ENCODE measurements around the gene ISM1. TPM values are rescaled to one million over a fixed set of nuclear protein-coding genes. Genes with fewer than 3 reads are reported as not detected.

Gene ISM1
- total and polyA plus RNA-seq, 2 of the 13 experiments (the other 11 are each of a cell fraction or from before 2014, with no cell fraction given) = 0.40 to 1.4 TPM

- TF ChIP-seq, protein P1, sequence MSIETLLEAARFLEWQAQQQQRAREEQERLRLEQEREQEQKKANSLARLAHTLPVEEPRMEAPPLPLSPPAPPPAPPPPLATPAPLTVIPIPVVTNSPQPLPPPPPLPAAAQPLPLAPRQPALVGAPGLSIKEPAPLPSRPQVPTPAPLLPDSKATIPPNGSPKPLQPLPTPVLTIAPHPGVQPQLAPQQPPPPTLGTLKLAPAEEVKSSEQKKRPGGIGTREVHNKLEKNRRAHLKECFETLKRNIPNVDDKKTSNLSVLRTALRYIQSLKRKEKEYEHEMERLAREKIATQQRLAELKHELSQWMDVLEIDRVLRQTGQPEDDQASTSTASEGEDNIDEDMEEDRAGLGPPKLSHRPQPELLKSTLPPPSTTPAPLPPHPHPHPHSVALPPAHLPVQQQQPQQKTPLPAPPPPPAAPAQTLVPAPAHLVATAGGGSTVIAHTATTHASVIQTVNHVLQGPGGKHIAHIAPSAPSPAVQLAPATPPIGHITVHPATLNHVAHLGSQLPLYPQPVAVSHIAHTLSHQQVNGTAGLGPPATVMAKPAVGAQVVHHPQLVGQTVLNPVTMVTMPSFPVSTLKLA (IDR thresholded peaks at IDR 0.05) = no peak
- TF ChIP-seq, protein P2, sequence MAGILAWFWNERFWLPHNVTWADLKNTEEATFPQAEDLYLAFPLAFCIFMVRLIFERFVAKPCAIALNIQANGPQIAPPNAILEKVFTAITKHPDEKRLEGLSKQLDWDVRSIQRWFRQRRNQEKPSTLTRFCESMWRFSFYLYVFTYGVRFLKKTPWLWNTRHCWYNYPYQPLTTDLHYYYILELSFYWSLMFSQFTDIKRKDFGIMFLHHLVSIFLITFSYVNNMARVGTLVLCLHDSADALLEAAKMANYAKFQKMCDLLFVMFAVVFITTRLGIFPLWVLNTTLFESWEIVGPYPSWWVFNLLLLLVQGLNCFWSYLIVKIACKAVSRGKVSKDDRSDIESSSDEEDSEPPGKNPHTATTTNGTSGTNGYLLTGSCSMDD (CRISPR knock-in tag; IDR thresholded peaks at IDR 0.05) = no peak
- TF ChIP-seq TAF1 (CRISPR knock-in tag; IDR thresholded peaks at IDR 0.05) (0 out of 2 replicates have a peak, but pooled peaks have one; percentile 14), ARID5B (CRISPR knock-in tag; IDR thresholded peaks at IDR 0.05) (peak; percentile 58), ARID2 (CRISPR knock-in tag; IDR thresholded peaks at IDR 0.05; ENCODE audit: borderline replicate concordance) (0 out of 2 replicates have a peak, but pooled peaks have one; percentile 61), ZNF501 (CRISPR knock-in tag; IDR thresholded peaks at IDR 0.05) (peak; percentile 16; the same call in 1 of the 2 replicates), ZNF770 (CRISPR knock-in tag; IDR thresholded peaks at IDR 0.05) (no peak), DMAP1 (CRISPR knock-in tag; IDR thresholded peaks at IDR 0.05) (no peak; the same call in 1 of the 2 replicates), ZNF124 (CRISPR knock-in tag; IDR thresholded peaks at IDR 0.05) (0 out of 2 replicates have a peak, but pooled peaks have one; percentile 48), YEATS2 (CRISPR knock-in tag; IDR thresholded peaks at IDR 0.05; ENCODE audit: borderline replicate concordance) (no peak), ZNF230 (CRISPR knock-in tag; IDR thresholded peaks at IDR 0.05) (no peak), FOXJ3 (CRISPR knock-in tag; IDR thresholded peaks at IDR 0.05; ENCODE audit: borderline replicate concordance) (no peak), LCORL (IDR thresholded peaks at IDR 0.05) (no peak), LCORL (CRISPR knock-in tag; IDR thresholded peaks at IDR 0.05) (peak; percentile 14; the same call in 1 of the 2 replicates), JUND (CRISPR knock-in tag; IDR thresholded peaks at IDR 0.05) (no peak), ZNF619 (CRISPR knock-in tag; IDR thresholded peaks at IDR 0.05) (0 out of 2 replicates have a peak, but pooled peaks have one; percentile 59), POLR2A (IDR thresholded peaks at IDR 0.05; ENCODE audit: insufficient read depth in 1 of 2, low read depth in 2 of 2, low read length in 2 of 2) (no peak), NFE2L1 (CRISPR knock-in tag; IDR thresholded peaks at IDR 0.05; ENCODE audit: borderline replicate concordance) (no peak), ZNF207 (IDR thresholded peaks at IDR 0.05; ENCODE audit: borderline replicate concordance) (no peak), EED (CRISPR knock-in tag; IDR thresholded peaks at IDR 0.05) (no peak), ATF5 (CRISPR knock-in tag; IDR thresholded peaks at IDR 0.05; ENCODE audit: low read depth) (no peak)
Observed at GRCh38 chr20:13336308-13337089, 115.4 kb downstream of the ISM1 start (continued).

All from HepG2 (cell line).